CD4-positive, alpha-beta T cell treated with Interferon gamma for 1 hour (primary cell): Measurements from ENCODE around the gene ARHGEF40.

Source experiments
- DNase-seq: peaks from one replicate; pipeline ENCODE4 v3.0.0-alpha.2; 2020

ARHGEF40 gene

DNA sequence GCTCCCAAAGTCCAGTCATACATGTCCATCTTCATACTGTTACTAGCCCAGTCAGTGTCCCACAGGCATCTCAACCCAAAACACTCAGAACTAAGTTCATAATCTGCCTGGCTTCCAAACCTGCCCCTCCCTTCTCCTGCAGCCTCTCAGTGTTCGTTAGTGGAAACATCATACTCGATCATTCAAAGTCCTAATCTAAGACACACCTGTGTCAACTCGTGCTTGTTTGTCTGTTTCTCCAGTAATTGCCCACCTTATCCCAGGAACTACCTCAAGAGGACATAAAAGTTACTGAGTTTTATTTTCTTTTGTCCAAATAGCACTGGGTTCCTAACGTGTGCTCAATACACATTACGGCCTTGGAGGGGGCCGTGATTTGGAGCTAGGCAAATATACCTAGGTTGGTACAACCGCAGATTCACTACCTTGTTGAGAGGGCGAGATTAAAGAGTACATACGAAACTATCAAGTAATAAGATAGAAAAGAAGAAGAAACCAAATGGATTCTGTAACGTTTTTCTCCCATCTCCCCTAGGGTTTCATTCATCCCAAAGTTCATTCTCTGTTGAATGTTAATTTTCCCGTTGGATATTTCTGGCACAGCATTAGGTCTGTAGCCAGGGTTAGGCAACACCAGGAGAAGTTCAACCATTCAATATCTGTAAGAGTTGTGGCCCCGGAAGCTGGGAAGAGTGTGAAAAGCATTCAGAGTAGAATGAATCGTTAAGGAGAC, 9.3 kb upstream of the ARHGEF40 start:
- no peak for DNase-seq

DNA sequence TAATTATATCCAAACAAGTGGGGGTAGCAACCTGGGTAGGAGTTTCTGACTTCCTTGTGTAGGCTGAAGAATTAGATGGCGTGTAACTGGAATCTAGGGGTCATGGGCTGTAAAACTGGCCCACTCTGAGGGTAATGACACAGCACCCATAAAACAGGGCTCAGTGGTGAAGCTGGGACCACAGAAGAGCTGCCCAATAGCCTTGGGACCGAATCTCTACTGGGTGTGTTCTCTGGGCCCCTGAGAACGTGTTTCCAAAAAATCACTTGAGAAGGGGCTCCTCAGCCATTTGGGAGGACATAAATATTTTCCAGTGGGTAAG, 8.8 kb upstream of the ARHGEF40 start:
- no peak for DNase-seq

DNA sequence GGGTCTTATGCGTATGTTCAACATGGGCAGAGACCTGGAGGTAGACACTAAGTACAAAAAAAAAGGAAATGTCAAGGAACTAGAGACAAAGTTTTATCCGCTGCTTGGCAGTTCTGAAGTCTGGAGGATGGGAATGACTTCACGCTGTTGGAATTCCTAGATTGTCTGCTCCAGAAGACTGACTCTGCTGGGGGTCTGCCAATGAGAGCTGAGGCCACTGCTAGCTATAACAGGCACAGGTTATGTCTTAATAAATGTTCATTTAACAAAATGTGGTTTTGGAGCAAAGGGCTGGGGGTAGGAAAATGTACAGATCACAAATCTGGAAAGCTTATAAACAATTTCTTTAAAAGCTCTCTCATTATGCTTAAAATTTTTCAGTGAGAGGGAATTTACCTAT, 6.6 kb upstream of the ARHGEF40 start:
- DNase-seq: no peak

DNA sequence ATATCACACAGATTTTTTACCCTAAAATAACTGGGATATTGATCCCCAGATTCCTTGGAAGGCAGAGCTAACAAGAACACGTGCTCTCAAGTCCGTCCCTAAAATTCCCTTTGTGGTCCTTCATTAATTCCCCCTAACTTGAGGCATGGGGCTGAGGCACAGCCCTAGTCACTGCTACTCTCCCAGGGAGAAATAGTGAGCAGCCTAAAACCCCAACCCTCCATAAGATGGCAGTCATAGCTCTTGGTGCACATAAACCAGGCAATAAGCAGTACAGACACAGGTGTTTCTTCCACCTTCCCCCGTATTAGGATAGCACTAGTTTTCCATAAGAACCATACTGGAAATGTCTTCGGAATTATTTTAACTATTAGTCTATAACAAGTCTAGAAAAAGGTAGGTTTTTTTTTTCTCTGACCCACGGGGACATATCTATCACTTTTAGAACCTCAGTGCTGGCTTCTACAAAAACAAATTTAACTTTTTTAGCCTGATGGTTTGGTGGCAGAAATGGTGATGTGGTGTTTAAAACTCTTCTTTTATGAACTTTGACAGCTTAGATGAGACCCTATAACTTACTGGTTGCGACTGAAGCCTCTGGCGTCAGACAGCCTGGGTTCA, 3.1 kb upstream of the ARHGEF40 start:
- no peak for DNase-seq

DNA sequence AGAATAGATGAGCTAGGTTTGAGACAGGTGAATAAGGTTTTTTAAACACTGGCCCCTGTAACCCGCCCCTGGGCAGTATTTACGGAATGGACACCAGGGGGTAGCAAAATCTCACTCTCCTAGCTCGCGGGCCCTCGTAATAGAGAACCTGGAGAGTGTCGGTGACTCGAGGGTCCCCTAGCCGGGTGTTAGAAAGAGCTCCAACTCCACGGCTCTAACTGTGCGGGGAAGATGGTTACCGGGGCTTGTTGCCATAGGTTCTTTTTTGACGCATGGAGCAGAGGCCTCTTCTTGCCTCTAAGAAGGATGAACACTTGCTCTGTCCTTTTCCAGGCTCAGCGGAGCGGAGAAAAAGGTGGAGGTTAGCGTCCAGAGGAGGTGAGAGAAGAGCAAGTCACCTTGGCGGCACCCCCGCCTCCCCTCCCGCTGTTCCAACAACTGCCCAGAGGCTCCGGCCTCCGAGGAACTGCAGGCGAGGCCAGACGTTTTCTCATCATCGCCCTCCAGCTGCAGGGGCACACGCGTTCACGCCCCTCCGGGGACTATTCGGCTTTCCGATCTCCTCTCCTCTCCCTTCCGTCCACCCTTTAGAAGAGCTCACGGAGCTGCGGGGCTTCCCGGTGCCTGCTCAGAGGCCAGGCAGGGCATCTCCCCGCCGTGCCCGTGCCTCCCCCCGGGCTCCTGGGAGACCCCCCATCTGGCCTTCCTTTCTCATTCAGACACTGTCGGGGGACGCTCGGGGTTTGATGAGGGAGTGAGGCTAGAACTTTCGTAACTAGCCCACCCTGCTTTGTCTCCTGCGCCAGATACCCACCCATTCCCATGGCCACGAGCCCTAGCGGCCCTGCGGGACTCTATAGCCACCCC, 1.4 kb upstream of the ARHGEF40 start:
- DNase-seq: peak; percentile 65

DNA sequence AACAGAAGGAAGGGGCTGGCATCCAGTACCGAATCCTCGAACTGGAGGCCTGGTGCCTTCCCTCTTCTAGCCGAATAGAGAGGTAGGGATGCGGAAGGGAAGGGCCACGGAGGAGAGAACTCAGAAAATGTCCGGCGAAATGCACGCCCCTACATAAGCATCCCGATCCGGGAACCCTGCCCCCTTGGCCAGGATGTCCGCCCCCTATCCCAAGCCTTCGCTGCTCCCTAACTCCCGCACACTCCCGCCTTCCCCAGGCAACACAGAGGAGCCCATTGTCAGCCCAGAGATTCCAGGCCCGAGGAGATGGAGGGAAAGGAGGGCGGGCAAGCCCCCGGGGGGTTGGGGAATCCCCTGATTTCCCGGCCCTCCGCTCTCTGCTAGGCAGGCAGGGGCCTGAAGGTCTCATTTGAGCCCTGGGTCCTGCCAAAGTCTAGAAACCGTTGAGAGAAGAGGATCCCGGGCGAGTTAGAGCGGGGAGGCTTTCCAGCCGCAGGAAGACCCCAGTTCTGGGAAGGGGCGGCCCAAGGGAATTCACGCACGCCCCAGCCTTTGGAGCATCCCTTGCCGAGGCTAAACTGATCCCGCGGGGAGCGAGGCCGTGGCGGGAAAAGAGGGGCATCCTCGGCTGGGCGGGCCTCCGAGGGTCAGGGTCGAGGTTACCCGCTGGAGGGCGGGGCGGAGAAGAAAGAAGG, 569 bp upstream of the ARHGEF40 start:
- DNase-seq: no peak

DNA sequence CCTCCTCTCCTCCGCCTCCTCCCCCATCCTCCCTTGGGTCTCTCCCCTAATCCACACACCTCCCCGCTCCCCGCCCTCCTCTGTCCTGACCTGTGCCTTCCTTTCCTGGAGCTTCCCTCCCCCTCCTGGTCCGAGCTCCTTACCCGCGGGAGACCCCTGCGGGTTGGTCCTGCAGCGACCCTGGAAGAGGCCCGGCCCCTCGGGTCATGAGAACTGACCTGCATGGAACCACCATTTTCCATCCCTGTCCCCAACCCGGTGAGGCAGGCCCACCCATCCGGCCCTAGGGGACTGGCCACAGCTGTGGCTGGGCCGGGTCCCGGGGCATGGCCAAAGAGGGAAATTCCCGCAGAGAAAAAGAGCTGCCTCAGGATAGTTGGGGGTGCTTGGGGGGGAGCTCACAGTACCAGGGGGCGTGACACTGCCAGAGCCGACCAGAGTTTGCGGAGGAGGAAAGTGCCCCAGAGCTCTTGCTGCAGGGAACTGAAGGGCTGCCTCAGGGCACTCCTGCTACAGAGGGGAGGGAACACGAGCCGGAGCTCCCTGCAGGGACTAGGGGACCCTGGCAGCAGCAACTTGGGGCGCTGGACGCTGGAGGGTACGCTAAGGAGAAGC, 613 bp downstream of the ARHGEF40 start:
- peak; percentile 33 for DNase-seq

DNA sequence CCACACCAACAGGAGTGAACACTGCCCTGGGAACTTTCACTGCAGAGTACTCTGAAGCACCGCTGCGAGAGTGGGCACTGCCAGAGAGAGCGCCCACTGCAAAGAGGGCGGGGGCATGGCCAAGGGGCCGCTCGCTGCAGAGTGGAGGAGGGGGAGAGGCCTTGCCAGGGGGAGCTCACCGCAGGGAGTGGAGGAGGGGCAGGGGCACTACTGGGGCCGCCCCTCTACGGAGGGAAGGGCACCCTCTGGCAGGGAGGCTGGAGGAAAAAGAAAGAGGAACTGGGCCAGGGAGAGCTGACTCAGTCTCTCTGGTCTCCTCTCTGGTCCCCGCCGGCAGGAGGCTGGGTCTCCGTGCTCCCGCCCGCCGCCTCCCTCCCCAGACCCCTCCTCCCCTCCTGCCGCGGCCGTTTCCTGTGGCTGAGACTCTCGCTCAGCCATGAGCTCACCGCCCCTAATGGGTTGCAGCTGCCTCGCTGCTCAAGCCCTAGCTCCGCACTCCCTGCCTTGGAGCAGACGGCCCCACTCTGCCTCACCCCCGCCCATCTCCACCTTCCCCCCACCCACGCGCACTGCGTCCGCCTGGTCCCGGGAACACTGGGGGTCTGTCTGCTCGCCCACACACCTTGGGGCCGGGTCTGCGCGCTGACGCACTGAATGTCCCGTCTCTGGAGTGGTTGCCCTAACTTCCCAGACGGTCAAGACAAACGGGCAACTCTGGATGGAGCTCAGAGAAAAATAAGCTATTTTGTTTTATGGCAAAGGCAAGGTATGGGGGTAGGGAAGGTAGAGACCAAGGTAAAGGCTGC, 1.3 kb downstream of the ARHGEF40 start:
- peak; percentile 71 for DNase-seq

DNA sequence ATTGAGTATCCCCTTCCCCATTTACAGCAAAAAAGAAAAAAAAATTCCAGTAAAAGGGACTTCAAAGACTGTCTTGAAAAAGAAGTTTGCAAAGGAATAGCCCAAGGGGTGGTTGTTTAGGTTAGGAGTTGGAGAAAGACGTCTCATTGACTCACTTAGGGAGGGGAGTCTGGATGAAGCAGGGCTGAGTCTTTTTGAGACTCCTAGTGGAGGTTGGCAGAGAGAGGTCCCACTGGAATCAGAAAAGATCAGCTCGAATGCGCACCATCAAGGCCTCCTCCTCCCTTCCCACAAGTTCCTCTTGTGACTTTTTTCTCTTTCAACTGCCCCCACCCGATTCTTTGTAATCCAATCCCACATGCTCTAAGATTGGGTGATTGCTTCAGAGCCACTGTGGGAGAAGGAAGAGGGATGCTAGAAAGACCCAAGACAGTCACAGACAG, 1.9 kb downstream of the ARHGEF40 start:
- DNase-seq: no peak

DNA sequence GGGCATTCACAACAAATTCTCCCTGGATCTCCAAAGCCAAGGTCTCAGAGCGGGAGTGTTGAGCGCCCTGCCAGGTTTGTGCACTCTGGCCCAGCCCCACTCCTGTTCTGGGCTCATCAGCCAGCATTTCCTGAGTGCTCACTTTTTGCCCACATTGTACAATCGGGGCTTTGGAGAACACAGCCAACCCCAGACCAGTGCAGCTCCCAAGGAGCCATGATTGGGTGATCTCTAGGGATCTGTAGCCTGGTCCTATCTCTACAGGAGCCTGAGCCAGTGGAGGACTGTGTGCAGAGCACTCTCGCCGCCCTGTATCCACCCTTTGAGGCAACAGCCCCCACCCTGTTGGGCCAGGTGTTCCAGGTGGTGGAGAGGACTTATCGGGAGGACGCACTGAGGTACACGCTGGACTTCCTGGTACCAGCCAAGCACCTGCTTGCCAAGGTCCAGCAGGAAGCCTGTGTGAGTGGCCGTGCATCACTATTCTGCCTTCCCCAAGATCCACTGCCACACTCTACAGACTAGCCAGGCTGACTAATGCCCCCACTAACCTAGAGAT, 2.8 kb downstream of the ARHGEF40 start:
- DNase-seq: no peak

DNA sequence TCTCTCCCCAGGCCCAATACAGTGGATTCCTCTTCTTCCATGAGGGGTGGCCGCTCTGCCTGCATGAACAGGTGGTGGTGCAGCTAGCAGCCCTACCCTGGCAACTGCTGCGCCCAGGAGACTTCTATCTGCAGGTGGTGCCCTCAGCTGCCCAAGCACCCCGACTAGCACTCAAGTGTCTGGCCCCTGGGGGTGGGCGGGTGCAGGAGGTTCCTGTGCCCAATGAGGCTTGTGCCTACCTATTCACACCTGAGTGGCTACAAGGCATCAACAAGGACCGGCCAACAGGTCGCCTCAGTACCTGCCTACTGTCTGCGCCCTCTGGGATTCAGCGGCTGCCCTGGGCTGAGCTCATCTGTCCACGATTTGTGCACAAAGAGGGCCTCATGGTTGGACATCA, 3.8 kb downstream of the ARHGEF40 start:
- no peak for DNase-seq

DNA sequence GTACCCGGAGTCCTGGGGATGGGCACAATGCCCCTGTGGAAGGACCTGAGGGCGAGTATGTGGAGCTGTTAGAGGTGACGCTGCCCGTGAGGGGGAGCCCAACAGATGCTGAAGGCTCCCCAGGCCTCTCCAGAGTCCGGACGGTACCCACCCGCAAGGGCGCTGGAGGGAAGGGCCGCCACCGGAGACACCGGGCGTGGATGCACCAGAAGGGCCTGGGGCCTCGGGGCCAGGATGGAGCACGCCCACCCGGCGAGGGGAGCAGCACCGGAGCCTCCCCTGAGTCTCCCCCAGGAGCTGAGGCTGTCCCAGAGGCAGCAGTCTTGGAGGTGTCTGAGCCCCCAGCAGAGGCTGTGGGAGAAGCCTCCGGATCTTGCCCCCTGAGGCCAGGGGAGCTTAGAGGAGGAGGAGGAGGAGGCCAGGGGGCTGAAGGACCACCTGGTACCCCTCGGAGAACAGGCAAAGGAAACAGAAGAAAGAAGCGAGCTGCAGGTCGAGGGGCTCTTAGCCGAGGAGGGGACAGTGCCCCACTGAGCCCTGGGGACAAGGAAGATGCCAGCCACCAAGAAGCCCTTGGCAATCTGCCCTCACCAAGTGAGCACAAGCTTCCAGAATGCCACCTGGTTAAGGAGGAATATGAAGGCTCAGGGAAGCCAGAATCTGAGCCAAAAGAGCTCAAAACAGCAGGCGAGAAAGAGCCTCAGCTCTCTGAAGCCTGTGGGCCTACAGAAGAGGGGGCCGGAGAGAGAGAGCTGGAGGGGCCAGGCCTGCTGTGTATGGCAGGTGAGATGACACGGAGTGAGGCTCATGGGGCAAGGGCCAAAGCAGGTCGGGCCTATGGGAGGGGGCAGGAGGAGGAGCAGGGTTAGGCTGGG, 4.5 kb downstream of the ARHGEF40 start:
- no peak for DNase-seq

DNA sequence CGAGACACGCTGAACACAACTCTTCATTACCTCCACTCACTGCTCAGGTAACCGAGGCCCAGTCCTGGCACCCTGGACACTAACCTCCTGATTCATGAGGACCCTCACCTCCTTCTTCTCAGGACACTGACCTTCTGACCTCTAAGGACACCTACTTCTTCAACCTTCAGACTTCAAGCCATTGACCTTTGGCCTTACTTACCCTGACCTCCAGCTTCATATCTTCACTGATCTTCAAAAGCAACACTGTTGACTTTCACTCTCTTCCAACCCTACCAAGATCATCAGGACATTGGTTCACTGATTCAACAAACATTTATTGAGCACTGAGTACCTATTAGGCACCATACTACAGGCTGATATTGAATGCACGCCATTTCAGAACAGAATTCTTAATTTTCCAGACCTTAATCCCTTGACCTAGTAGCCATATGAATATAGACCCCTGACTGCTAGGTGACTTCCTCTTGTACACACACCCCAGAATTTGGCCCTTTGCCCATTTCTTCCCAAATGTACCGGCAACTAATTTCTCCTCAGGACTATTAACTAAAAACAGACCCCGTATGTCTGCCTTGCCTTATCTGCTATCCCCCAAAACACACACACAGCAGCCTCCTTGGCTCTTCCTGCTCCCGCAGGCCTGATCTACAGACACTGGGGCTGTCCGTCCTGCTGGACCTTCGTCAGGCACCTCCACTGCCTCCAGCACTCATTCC, 5.8 kb downstream of the ARHGEF40 start:
- DNase-seq: no peak

DNA sequence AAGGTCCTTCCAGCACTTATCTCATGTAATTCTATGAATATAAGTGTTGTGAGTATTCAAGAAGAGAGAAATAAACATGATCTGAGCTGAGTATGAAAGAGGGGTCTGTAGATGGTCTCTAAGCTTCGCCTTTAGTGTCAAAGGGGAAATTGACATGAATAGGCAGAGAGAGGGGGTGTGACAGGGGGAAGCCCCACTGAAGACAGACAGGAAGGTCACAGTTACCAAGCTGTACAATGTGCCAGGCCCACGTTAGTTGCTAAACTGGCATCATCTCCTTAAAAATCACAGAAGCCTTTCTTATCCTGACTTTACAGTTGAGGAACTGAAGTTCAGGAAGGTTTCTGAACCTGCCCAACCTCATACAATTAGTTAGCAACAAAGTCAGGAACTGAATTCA, 7.6 kb downstream of the ARHGEF40 start:
- DNase-seq: no peak

DNA sequence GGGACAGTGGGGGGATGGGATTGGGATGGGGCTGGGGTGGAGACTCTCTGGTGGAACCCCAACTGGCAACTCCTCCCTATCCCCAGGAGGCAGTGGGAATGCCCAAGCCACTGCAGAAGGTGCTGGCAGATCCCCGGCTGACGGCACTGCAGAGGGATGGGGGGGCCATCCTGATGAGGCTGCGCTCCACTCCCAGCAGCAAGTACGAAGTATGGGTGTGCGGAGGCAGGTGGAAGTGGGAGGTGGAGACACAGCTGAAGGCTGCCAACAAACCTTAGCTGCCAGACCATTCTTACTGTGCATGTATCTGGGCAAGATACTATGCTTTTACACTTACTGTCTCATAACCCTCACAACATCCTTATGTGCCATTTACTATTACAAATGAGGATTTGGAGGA, 8.2 kb downstream of the ARHGEF40 start:
- DNase-seq: no peak

DNA sequence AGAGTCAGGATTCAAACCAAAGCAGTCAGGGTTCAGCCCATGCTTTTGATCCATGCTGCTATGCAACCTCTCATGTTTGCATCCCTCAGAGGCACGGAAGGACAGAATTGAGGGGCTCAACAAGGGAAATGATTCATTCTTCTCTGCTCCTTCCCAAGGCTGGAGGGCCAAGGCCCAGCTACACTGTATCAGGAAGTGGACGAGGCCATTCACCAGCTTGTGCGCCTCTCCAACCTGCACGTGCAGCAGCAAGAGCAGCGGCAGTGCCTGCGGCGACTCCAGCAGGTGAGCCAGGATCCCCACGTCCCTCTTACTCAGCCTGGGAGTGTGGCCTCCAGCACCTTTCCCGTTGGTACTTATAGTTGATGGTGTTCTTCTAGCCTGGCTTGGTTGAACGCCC, 8.6 kb downstream of the ARHGEF40 start:
- DNase-seq: no peak

DNA sequence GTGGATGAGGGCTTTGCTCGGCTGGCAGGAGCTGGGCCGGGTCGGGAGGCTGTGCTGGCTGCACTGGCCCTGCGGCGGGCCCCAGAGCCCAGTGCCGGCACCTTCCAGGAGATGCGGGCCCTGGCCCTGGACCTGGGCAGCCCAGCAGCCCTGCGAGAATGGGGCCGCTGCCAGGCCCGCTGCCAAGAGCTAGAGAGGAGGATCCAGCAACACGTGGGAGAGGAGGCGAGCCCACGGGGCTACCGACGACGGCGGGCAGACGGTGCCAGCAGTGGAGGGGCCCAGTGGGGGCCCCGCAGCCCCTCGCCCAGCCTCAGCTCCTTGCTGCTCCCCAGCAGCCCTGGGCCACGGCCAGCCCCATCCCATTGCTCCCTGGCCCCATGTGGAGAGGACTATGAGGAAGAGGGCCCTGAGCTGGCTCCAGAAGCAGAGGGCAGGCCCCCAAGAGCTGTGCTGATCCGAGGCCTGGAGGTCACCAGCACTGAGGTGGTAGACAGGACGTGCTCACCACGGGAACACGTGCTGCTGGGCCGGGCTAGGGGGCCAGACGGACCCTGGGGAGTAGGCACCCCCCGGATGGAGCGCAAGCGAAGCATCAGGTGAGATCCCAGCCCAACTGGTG, 11.5 kb downstream of the ARHGEF40 start:
- no peak for DNase-seq

DNA sequence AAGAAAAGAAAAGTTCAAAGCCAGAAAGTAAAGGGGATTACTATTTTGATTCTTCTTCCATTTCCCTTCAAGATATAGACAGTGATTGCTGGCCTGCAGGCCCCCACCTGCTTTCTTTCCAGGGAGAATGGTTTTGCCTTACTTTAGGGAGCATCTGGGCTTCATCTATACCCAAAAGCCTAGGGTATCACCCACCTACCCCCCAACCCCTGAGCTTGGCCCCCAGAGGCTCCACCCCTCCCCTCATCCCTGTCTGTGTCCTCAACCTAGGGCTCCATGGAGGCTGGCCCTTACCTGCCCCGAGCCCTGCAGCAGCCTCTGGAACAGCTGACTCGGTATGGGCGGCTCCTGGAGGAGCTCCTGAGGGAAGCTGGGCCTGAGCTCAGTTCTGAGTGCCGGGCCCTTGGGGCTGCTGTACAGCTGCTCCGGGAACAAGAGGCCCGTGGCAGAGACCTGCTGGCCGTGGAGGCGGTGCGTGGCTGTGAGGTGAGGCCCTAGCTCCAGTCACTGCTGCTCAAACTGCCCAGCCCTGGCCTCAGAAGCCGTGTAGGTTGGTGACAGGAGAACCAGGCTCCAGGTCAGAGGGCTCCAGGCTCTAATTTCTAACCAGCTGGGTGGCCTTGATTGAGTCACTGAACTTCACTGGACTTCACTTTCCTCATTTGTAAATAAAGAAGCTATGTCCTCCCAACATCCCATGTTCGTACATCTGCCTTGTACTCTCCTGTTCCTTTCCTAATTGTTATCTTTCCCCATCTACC, 13.6 kb downstream of the ARHGEF40 start:
- DNase-seq: no peak

DNA sequence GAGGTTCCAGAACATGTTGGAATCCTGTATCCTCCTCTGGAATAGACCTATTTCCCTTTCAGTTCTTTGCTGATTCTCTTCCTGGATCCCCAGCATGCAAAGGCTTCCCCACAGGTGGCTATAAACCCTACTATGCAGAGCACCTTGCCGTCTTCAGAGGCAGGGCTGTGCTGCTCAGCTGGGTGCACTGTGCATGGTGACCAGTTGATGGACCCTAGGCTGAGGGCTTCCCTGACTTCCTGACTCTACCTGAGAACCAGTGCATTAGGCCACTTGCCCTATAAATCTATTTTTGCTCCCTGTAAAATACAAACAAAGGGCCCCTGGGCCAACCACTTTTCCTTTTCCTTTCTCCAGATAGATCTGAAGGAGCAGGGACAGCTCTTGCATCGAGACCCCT, 14.3 kb downstream of the ARHGEF40 start:
- no peak for DNase-seq
